GM11168 (cell line): ENCODE data around the gene KHDC4.

Source experiments
- in situ Hi-C: fragments of 300-500 bp; cut with MboI; formaldehyde crosslinking; loops from one replicate; pipeline ENCODE4 v1.12.0; 2022; ENCODE audit warnings: low sequenced_read_pairs; ENCODE audit not compliant: unreplicated experiment

KHDC4 gene

DNA sequence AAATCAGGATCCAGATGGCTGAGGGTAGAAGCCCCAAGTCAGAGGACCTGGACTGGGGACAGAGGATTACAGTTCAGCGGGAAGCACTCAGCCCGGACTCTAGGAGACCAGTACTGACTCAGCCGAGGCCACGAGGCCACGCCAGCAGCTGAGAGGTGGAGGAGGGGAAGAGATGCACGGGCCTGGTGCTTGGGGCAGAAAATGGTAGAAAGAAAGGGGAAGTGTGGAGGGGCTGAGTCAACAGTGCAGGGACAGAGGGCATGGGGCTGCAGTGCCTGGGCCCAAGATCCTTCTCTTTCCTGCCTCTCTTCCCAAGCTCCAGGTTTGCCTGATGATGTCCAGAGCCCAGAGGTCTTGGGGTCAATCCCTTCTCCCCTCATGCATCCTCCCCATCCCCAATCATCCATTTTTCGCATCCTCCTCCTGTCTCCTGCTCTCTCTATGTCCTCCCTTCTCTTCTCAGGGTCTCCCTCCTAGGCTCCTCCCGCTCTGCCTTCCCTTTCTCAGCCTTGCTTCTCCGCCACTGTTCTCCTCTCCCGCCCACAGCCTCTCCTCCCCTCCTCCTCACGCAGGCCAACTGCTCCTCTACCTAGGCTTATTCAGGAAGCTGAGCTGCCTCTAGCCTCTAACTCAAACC lies 36.4 kb upstream of the KHDC4 start:
- in situ Hi-C loops: no loop called here

DNA sequence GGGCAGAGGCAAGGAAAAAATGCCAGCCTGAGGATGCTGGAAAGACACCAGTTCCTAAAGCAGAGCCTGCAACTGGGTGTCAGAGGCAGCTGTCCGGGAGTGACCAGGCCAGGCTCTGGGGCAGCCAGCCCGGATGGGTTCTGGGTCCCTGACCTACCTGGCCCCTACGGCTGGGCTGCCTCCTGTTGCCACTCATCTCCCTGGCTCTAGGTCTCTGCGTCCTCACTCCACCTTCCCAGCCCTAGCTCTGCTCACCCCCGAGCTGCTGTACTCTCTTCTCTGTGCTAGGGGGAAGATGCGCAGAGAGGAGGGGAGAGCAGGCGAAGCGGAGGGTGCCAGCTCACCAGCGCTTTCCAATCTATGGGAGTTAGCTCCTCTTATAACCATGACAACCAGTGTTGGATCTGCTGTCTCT lies 35.2 kb upstream of the KHDC4 start:
- in situ Hi-C loops: no loop called here

DNA sequence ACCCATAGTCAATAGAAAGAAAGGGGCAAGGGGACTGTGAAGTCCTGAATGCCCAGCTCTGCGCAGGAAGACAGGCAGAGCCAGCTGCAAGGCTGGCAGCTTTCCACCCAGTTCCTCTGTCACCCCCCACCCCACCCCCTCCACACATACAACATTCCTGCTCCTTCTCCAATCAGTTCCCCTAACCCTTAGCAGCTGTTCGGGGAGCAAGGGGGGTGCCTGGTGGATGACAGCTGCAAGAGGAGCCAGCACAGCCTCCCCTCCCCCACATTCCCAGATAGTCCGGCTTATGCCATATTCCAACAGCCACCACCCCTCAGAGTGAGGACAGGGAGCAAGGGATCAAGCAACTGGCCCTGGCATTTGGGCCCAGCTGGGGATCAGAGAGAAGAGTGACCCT lies 34.5 kb upstream of the KHDC4 start:
- in situ Hi-C loops: no loop called here

DNA sequence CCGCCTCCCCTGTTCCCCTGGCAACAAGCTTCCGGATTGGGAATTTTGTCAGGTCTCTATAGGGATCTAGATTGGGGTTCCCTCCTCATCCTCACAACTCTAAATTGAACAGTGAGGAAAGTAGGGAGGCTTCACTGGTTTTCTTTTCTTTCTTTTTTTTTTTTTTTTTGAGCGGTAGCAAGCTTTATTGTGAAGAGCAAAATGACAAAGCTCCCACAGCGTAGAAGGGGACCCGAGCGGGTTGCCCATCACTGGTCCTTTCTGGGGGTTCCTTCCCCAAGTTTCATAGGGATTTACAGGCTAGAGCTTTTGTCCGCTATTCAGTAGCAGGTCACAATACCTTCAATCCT lies 33.8 kb upstream of the KHDC4 start:
- in situ Hi-C loops: no loop called here

DNA sequence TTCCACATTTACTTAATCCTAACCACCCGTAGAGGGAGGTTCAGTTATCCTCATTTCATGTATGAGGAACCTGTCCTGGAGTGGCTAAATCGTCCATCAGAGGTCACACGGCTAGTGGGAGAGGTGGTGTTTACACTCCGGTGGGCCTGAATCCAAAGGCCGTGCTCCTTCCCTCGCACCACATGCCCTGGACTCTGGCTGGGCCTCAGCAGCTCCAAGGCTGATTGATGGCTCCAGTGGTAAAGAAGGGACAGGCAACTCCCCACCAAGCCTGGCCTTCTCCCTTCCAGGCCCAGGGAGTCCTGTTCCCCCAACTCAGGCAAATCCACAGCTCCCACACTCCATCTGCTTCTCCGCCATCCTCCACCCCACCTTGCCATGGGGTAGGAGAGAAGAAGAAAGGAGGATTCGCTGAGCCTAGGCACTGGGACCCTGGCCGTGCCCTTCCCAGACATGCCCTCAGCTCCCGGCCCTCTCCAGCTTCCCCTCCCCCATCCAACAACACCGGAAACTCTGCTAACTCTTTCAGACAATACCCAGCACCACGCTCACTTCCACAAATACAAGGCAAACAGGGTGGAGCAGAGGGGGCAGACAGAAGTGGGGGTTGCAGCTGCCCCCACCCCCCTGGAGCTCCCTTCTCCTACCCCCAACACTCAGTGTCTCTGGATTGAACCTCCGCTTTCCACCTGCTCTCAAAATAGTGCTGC lies 33.3 kb upstream of the KHDC4 start:
- in situ Hi-C loops: no loop called here

DNA sequence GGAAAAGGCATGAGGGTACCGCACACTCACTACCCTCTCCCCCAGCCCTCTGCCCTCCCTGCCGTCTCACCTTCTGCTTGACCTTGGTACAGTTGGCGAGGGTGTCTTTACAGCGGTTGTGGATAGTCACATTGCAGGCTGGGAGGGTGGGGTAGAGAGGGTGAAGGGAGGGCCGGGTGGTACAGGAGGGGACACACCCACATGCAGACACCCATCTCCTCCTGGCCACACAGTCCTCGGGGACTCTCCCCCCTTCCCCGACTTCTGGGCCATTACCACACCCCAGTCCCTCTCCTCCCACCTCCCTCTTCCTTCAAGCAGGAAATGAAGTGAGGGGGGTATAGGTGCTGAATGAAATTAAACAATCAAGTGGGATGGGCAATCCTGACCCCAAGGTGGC lies 32.5 kb upstream of the KHDC4 start:
- in situ Hi-C loops: no loop called here

DNA sequence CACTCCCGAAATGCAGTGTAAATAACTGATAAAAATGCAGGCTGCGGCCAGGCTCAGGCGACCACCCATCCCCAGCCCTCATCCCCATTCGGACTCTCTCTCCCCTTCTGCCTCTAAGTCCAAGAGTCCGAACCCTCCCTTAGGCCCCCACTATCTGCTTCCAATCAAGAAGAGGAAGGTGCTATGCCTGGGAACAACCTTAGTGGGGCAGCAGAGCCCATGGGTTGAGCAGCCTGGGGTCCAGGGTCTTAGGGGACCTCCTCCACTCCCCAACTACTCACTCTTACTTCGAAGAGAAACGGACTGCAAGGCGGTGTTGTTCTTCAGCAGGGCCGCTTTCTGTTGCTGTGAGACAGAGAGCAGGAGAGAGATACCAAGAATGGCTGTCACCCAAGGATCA lies 31.9 kb upstream of the KHDC4 start:
- in situ Hi-C loops: no loop called here

DNA sequence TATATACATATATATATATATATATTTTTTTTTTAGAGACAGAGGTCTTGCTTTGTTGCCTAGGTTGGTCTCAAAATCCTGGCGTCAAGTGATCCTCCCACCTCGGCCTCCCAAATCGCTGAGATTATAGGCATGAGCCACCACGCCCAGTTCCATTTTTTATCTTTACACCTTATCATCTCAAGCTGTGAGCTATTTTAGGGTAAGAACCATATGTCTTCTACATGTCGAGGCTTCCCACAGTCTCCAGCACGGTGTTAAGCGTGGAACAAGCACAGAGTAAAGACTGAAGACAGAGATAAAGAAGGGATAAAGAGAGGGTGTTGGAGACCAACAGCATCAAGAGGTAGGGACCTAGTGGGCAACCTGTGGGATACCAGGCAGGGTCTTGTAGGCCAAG lies 30.0 kb upstream of the KHDC4 start:
- in situ Hi-C loops: no loop called here

DNA sequence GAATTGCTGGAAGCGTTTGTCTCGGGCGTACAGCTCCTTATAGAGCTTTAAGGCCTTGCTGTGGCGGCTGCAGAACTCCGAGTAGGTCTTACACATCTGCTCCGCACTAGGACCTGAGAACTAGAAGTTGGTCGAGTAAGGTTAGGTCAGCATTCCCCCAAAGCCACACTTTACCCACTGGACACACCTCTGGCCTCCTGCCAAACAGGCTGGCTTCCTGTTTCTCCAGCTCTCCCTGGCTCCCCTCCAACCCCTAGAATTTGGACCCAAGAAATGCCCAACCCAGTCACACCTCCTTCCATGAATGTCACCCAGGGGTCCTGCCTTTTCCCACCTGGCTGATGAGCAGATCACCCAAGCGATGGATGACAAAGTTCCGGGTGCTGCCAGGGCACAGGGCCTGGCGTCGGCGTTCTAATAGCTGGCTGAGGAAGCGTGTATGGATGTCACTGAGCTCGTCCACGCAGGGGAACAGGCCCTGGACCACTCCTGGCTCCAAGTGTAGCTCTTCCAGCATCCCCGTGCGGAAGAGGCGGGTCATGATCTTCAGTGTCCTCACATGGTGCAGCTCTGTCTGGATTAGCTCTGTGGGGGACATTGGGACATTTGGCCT lies 28.5 kb upstream of the KHDC4 start:
- in situ Hi-C loops: no loop called here

DNA sequence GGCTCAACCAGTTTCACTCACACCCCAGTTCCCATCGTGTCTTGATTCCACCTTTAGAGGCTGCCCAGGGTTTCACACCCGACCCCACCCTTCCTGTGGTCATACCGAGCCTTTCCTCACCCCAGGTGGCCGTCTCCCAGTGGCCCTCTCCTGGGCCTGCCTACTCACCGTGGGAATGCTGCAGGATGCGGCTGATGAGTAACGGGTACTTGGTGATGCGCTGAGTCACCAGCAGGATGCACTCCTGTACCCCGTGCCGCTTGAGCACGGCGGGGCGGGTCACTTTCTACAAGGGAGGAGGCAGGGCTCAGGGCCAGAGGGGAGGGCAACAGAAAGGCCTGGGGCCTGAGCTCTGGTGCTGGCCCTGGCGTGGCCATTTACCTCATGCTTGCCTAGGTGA lies 27.7 kb upstream of the KHDC4 start:
- in situ Hi-C loops: no loop called here

DNA sequence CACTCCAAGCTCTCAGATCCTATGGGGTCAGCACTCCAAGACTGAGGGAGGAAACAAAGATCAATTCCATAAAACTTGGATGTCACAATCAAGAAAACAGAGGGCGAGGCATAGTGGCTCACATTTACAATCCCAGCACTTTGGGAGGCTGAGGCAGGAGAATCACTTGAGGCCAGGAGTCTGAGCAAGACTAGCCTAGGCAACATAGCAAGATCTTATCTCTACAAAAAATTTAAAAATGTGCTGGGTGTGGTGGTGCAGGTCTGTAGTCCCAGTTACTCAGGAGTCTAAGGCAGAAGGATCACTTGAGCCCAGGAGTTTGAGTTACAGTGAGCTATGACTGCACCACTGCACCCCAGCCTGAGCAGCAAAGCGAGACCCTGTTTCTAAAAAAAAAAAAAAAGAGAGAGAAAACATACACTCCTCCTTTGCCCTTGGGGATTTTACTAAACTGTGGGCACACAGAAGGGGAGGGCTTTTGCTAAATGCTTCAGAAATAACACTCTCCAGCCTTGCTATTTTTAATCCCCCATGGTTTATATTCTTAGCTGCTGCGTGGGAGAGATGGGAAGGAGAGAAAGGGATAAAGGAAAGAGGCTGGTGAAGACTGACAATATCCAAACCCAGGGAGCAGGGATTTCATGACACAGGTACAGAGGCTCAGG lies 26.0 kb upstream of the KHDC4 start:
- in situ Hi-C loops: no loop called here

DNA sequence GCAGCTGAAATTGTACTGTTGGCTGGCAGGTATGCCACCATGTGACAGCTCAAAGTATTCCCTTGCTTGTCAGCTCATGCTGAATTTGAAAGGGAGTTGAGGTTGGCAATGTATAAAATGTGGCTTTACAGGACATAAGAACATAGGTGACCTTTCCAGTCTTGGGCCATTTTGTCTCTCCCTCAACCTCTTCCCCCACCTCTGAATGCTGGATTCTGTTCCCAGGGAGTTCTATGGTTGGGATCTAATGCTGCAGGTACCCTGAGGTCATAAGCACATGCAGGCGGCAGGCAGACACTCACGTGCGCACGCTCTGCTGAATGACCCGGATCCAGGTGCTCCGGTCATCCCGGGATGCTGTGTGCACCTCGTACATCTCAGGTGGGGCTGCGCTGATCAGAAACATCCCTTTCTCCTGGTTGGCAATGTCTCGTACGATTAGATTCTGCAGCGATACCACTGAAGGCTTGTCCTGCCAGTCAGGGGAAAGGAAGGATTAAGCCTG lies 23.2 kb upstream of the KHDC4 start:
- in situ Hi-C loops: no loop called here

DNA sequence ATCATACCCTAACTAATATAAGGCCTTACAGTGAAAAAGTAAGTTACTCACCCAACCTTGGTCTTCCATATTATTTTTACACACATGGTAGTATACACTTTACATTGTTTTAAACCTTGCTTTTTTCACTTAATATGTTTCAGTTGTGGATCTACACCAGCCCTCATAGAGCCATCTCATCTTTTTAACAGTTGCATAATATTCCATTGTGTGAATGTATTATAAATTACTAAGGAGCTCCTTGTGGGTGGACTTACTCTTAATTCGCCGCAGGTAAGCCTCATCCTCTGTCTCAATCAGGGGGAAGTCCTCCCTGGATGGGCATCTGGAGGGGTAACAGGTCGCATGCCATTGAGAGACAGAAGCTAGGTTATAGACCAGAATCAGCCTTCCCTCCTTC lies 20.4 kb upstream of the KHDC4 start:
- in situ Hi-C loops: no loop called here

DNA sequence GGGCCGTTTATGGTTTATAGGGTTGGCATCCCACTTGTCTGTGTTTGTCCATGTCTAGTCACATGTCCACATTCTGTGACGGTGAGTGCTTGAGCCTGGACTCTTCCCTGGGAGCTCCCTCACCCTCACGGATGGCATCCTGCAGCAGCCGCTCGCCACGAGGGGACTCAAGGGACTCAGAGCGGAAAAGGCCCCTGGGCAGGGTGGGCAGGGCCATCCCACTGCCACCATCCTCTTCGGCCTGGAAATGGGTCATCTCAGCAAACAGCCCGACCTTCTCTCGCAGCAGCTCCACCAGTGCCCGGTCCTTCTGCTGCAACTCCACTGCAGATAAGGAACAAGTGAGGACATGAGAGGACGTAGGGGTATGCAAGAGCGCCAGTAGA lies 18.3 kb upstream of the KHDC4 start:
- in situ Hi-C loops: no loop called here

DNA sequence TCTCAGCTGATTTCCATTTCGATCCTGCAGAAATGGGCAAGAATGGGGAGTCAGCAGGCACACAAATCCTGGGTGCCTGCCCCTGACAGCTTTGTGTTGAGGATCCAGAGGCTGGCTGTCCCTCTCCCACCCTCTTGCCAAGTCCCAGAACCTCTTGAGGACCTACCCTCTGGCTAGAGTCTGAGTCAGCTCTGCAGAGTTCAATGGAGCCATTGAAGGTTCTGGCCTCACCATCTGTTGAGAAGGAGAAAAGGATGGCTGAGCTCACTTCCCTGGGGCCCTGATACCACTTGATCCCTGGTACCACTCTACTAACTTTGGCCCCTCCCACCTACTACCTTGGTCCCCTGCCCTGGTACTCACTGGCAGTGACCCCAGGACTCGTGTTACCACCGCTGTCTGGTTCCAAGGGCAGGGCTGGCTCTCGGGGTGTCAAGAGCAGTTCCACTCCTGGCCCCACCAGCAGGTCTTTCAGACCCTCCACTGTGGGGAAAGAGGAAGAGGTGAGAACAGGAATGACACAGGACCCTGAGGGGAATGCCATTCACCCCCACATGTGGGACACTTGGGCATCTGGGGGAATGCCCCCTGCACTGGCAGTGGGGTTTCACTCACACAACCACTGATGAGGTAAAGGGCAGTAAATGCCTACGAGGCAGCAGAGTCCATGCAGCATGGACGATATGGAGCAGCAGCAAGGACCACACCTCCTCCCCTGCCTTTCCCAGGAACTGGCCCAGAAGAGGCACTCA lies 17.7 kb upstream of the KHDC4 start:
- in situ Hi-C loops: no loop called here

DNA sequence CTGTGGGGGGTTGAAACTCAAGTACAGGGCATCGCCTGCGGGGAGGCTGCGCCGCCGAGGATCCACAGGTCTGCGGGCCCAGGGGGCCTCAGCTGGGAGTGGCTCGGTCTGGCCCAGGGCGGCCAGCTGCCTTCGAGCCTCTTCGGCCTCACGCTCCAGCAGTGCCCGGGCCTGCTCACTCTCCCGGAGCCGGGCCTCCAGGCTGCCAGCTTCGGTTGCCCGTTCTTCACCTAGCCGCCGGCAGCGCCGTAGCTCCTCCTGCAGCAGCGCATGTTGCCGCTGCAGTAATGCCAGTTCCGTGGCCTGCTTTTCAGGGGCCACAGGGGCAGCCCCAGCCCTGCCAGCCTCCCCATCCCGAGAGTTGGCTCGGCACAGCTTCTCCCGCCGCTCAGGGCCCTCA lies 16.6 kb upstream of the KHDC4 start:
- in situ Hi-C loops: no loop called here

DNA sequence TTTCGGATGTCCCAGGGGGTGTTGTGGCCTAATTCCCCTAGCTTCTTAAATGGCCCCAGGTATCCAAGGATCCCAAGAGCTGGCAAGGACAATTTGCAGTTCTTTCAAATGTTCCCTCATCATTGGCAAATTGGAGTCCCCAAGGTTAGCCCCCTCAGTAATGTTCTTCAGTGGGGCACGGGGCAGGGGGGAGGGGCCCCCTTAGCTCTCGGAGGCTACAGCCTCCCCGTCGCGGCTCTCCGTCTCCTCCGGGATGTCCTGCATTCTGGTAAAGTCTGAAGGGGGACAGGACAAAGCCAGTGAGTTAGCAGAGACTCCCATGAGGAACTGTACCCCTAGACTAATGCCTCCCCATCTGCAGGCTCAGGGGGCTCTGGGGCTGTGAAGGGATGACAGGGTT lies 13.5 kb upstream of the KHDC4 start:
- in situ Hi-C loops: no loop called here

DNA sequence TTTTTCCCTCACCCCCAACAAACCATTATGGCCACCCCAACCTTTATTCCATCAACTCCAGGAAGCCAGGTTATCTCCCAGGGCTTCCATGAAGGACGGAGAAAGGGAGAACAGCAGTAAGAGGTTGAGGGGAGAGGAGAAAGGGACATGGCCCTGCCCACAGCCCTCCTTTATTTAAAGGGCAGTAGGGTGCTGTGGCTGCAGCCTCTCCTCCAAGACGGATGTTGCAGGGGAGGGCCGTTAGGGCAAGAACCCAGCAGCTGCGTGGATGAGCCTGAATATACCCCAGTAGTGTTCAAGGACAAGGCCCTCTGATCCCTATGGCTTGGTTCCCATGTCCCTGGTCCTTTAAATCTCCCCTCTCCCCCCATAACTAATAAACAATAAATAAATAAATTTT lies 13.1 kb upstream of the KHDC4 start:
- in situ Hi-C loops: no loop called here

DNA sequence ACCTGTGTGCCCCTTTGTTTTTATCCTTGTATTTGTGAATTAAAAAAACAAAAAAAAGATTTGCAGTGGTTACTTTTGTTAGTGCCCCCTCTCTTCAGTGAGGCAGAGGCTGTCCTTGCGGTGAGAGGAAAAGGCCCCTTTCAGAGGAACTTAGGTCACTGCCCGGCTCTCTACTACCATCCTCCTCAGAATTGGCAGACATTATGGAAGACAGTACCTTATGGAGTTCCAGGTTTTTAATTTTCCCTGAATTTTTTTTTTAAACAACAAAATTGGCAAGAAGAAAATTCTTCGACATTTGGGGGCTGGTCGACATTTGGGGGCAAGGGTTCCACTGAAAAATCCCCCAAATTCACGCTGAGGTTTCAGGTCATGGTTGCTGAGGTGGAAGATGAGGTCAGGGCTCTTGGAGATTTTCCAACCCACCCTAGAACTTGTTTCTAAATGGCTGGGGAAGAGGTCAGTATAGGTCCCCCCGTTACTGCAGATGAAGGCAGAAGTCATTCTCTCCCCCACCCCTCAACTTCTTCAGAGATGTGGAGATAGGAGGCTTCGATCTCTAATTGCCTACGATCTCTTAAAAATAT lies 12.5 kb upstream of the KHDC4 start:
- in situ Hi-C loops: no loop called here

DNA sequence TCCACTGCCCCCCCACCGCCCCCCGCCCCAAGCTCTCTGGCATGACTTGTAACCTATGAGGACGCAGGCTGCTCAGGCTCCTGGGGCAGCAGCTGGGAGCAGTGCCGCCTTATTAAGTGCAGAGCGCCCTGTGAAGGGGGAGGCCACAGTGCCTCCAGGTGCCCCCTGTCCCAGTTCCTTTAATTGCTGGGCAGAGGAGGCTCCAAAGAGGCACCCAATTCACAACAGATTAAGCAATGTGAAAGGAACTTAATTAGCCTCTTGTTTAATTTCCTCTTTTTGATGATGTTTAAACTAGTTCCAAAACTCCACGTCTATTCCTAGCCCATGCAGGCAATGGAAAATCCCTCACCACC lies 10.2 kb upstream of the KHDC4 start:
- in situ Hi-C loops: no loop called here
